Stimulated activated CD8-positive, alpha-beta memory T cell treated with anti-CD3 and anti-CD28 coated beads, Interleukin-4, amount 100 ng/mL, for 24 hours (primary cell): Measurements from ENCODE around the gene OPTC.
"Not testable (repeated sequence)": the region's sequence is repeated elsewhere in the genome, so short reads cannot be mapped to it uniquely, and the experiment has no call there.

Source experiments
- DNase-seq: peaks from one replicate; pipeline ENCODE4 v3.0.0-alpha.2; 2020; ENCODE audit warnings: low read depth

Gene OPTC

DNA sequence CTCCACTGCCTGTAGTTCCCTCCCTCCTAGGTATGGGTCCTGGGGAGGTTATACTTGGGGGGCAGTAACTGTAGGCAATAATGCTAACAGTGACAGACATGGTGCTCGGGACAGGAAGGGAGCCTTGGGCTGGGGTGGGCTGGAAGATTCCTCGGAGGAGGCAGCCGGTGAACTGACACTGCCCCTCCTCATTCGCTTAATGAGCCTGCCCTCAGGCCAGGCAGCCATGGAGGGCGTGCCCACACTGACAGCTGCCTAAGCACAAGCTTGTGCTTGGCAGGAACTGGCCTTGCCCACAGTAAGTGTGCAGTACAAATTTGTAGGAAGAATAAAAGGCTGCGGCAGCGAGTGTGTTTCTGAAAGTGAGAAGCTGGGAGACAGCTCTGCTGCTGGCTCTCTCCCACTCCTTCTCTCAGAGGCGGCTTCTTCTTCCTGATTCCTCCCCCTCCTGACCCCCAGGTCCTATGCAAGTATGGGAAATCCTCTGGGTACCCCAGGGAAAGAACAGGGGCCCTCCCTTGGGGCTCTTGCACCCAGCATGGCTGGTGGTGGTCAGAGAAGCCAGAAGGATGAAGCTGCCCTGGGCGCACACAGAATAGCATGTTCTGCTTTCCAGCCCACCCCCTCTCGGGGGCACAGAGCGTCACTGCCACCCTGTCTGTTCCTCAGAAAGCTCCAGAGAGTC, 23.6 kb downstream of the OPTC start:
- DNase-seq = no peak

GRCh38 chr1:203518139-203518538, 24.2 kb downstream of the OPTC start:
- DNase-seq = not testable (repeated sequence)

DNA sequence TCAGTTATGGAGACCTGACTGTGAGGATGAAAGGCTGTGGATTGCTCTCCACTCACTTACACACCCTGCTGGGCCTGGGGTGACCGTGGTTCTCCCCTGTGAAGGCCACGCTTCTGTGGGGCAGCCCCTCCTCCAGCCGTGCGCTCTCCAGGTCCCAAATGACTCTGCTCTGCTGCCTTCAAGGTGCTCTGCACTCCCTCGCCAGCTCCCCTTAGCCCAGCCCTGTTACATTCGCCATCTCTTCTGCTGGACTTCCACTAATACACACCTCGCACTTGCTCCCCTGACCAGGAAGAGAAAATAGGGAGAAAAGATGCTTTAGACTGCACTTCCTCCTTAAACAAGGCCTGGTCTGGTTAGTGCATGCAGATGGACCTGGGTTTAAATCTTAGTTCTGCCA, 24.6 kb downstream of the OPTC start:
- DNase-seq = no peak

DNA sequence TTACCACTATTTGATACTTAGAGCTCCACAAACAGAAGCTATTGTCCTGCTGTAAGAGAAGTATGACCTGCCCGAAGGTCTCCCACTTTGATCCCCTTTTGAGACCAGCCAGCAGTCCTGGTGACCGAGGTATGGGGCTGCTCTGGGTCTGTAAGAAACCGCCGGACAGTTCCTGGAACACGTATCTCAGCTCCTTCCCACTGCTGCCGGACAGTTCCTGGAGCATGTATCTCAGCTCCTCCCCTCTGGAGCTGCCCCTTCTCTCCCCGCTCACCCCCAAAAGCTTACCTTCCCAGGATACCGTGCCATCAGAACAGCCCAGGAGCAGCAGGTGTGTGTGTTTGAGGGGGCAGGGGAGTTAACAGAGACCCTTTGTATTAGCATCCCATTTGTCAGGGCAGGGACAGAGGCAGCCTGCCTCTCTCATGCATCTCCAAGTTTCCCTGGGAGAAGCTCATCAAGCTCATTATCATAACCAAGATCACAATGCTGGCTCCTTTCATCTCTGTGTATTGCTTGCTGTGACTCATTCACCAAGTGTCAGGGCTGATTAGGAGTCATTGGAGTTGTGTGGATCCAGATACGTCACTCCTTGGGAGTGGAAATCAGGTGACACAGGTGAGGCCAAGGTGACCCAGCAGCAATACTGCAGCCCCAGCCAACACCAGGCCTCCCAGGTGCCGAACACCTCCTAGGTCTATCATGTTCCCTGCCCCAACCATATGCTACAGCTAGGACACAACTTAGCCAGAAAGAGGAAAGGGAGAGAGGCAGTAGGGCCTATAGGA, 25.3 kb downstream of the OPTC start:
- no peak for DNase-seq

DNA sequence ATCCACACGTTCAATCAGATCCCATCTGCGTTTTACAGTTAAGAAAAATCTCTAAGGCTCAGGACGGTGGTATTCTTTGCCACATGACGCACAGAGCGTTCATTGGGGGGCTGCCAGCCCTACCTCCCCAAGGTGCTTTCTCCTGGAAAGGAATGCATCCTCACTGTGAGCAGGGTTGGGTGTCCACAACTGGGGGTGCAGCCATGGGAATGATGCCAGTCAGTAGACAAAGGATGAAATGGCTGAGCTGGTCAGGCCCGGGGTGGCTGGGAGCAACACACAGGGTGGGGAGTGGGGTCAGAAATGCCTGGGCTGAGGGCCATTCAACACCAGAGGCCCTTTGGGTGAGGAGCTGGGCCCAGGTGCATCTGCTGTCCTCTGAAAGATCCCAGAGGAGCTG, 25.9 kb downstream of the OPTC start:
- no peak for DNase-seq

GRCh38 chr1:203520315-203520714, 26.4 kb downstream of the OPTC start:
- no peak for DNase-seq

DNA sequence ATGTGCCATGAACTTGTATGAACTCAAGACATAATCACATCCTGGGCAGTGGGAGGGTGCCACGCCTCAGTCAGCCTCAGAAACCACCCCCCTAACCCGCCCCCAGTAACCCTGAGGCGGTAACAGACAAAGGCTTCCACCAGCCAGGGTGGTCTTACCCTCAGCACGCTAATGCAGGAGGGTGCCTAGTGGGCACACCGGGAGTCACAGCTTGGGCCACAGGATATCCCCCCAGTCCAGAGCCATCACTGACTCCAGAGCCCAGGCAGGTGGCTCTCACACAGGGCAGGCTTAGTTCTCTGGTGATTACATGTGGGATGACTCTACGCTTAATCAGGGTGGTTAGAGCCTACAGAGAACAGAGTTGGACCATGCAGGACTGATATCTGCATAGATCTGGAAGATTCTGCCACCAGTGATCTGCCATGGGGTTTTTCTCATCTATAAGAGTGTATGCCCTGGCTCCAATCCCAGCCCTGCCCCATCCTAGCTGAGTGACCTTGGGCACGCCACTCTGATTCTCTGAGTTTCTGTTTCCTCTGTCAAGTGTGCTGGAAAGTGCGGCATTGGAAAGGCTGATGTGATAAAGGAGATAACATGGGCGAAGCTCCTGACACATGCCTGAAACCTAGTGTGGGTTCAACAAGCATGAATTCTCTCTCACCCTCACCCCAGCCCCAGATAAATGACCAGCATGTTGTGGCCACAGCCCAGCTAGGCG, 27.3 kb downstream of the OPTC start:
- DNase-seq = no peak

GRCh38 chr1:203521812-203522211, 27.9 kb downstream of the OPTC start:
- no peak for DNase-seq

DNA sequence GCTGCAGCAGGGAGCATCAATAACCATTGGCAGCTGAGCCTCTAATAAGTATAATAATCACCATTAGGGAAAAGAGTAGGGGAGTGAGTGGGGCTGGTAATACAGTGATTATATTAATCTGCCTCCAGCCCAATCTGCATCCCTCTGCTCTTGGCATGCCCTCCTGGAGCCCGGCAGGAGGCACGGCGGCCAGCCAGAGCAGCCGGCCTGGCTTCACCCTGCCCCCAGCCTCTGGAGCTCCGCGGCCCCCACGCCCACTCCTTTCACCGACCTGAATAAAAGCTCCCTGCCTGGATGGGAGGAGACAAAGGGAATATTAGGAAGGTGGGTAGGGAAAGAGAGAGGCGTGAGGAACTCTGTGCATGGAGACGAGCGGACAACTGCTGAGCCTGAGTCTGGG, 28.3 kb downstream of the OPTC start:
- no peak for DNase-seq

DNA sequence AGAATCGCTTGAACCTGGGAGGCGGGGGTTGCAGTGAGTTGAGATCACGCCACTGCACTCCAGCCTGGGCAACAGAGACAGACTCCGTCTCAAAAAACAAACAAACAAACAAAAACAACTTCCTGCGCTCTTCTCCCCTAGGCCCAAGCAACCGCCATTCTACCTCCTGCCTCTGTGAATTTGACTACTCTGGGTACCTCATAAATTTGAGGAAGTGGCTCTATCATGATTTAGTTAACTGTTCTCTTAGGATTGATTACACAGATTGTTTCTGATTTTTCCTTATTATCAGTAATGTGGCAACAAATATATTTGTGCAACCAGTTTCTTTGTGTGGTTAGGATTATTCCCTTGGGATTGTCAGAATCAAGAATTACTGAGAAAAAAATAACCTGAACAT, 29.7 kb downstream of the OPTC start:
- DNase-seq = no peak

DNA sequence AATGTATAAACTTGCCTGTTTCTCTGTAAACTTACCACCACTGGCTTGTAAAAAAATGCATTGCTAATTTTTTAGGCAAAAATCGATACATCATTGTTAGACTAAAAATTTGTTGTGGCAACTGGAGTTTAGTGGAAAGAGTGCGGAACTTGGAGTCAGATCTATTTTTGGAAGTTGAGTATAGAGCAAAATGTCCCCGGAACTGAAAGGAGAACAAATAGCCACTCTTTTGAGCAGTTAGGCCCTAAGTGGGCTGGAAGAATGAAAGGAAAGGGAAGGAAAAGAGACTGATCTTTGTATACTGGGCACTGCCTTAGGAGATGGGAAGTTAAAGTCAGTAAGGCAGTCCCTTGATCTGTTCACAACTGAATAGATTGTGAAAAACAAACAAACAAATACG, 30.2 kb downstream of the OPTC start:
- no peak for DNase-seq

DNA sequence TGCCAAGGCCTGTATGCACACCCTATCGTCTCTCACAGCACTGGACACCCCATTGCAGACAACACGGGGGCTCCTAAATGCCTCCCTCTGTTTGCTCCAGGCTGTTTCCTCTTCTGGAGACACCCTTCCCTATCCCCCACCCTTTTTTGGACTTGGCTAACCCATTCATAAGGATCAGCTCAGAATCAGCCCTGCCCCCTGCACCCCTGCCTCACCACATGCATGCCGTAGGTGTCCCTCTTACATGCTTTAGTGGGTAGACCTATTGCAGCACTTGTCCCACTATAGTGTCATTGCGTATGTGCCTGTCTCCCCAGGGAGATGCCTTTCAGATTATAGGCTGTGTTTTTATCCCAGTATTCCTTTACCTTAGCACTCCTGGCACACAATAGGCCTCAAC, 30.9 kb downstream of the OPTC start:
- DNase-seq = no peak

- DNase-seq = no peak
Observed at GRCh38 chr1:203525685-203526084, 31.7 kb downstream of the OPTC start.

DNA sequence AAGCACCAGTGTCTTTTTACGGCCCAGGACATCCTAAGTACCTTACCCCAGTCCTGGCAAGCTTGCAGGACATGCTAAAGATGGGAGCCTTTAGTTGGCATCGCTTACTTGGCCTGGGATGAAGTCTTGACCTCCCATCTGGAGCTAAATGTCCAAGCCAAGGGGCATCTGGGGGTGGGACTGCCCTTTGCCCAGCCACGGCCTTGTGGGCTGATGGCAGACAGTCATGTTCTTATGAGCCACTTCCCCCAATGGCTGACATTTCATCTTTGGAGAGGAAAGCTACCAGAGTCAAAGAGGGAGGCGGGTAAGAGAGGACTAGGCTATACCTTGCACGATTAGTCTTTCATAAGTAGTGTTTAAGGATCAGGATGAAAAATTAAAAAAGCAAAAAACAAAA, 32.2 kb downstream of the OPTC start:
- DNase-seq = no peak

GRCh38 chr1:203526572-203526971, 32.6 kb downstream of the OPTC start:
- no peak for DNase-seq

DNA sequence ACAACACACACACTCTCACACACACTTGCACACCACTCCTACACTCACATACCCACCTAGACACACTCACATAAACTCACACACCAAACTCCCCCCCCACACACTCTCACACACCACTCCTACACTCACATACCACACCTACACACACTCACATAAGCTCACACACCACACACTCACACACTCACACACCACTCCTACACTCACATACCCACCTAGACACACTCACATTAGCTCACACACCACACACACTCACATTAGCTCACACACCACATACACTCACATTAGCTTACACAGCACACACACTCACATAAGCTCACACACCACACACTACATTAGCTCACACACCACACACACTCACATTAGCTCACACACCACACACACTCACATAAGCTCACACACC, 33.1 kb downstream of the OPTC start:
- no peak for DNase-seq

DNA sequence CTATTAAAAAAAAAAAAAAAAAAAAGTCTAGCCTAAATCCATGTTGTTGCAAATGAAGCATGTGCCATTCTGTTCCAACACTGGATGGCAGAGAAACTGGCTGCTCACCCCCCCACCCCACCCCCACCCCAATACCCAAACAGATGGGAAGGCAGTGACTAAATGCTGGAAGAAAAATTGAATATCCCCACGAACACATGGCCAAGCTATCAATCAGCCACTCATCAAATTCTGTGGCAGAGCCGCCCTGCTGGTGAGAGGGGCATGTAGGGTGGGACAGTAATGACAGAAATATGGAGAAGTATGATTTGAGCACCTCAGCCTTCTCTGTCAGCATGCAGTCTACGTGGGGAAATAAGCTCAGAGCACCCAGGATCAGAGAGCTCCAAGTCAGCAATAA, 34.1 kb downstream of the OPTC start:
- no peak for DNase-seq

DNA sequence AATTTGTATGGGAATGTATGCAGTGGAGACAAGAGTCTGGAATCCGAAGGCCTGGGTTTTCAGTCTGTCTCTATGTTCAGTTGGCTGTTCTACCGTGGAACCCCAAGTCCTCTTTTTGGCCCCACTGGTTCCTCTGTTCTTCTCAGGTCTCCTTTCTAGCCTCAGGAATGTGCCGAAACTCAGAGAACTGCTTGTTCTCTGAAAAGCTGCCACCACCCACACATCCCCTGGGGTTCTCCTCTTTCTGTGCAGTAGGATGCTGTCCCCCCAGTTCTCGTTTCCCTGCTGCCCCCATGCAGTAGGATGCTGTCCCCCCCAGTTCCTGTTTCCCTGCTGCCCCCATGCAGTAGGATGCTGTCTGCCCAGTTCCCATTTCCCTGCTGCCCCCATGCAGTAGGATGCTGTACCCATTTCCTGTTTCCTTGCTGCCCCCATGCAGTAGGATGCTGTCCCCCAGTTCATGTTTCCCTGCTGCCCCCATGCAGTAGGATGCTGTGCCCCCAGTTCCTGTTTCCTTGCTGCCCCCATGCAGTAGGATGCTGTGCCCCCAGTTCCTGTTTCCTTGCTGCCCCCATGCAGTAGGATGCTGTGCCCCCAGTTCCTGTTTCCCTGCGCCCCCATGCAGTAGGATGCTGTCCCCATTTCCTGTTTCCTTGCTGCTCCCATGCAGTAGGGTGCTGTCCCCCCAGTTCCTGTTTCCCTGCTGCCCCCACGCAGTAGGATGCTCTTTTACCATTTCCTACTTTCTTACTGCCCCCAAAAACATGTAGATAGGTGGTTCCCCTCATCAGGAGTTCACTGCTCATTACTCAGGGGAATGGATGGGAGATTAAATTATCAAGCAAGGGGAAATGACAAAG, 35.3 kb downstream of the OPTC start:
- no peak for DNase-seq

- no peak for DNase-seq
Observed at GRCh38 chr1:203531063-203531462, 37.1 kb downstream of the OPTC start.

DNA sequence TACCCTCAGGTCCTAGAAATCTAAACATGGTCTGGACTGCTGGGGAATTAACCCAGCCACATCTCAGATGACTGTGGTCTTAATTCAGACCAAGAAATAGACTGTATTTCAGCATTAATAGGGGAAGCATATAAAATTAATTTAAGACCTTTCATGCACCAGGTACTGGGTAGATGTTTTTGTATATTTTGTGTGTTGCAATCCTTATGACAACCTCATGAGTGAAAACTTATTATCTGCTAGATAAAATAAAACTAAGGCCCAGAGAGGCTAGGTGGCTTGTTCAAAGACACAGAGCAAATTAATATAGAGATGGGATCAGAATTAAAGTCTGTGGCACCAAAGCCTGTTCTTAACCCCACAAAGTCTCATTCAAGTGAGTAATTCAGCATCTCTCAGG, 40.1 kb downstream of the OPTC start:
- DNase-seq = no peak

DNA sequence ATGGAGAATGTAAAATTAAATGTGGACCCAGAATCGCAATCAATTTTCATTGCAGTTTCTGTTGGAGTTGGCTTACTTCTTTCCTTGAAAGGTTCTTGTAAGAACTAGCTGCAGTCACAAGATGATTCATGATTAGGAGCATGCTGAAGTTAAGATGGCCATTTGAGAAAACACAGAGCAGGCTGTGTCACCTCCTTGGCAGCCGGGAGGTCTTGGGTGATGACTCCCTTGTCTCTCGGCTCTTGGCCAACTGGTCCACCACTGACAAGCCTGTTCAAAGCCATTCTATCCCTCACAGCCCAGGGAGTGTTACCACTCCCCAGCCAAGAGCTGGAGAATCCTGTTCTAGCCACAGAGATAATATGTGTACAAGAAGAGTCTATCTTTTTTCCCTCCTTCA, 40.6 kb downstream of the OPTC start:
- no peak for DNase-seq

GRCh38 chr1:203536575-203536974, 42.6 kb downstream of the OPTC start:
- DNase-seq = no peak
